SK-N-MC (cell line): Measurements from ENCODE around the gene DCST1.
A peak's percentile ranks its signal among the peaks of the same experiment; 100 is the strongest.

ENCODE experiments used
- EZH2 ChIP-seq: fragments of 200-600 bp; sonication (generic); IDR thresholded peaks from one replicate; pipeline ENCODE4 v1.6.1; 2017; ENCODE audit warnings: antibody characterized with exemption
- POLR2AphosphoS5 ChIP-seq: IDR thresholded peaks from 2 replicates; pipeline ENCODE4 v1.6.1; 2012; ENCODE audit warnings: mild to moderate bottlenecking, low read depth, low read length, borderline replicate concordance

DNA sequence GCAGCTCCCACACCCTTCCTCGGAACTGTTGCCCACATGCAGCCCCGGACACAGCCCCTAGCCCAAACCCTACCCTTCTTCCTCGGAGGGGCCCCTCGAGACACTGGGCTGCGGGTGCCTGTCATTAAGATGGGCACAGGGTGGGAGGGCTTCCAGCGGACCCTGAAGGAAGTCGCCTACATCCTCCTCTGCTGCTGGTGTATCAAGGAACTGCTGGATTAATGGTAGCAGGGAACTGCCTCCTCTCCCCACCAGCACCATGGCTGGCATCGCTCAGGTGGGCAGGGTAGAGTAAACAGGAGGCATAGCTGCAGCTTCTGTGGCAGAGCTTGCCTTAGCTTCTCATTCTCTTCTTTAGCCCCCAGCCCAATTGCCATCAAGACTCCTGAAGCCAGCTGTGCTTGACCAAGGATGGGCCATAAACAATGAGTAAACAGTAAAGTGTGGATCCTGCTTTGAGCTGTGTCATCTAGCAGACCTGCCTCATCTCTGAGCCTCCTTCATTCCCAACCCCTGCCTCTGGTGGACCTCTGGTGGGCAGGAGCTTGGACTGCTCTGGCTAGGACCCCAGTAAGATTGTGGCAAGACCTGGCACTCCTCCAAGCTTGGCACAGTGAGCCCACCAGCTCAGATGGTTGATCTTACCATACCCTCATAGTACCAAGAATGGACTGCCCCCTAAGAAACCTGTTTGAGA lies 39.9 kb upstream of the DCST1 start, which contains the start of gene LENEP:
- TF ChIP-seq POLR2AphosphoS5 (peak; percentile 29; the same call in 1 of the 2 replicates), EZH2 (no peak)
